CD4-positive, alpha-beta T cell treated with Interleukin-17A for 1 hour (primary cell): ENCODE results near the gene FOXC1.

Experiments
- DNase-seq: peaks from one replicate; pipeline ENCODE4 v3.0.0-alpha.2; 2020

Gene FOXC1

DNA sequence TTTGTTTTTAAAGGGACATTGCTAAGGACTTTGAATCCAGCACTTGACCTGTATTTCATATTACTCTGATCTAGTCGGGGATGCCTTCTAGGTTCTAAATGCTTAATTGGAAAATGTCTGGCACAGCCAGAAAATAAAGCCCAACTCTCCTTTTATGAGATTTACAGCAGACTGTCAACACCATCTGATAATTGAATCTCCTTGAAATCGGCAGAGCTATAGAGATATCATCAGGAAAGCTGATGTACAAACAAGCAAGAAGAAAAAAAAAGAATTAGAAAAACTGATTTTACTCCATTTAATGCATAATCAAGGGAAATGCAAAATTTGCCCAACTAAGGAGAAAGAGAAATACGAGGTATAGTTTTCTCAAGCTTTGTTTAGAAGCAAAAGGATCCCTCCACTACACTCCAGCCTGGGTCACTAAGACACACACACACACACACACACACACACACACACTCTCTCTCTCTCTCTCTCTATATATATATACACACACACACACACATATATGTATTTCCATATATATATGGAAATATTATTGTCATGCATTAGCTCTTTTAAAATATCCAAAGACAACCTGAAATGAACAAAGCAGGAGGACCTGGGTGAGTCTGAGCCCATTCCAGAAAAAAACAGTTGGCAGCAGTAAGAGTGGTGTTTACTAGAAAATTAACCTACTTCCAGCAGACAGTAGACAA lies 9.5 kb upstream of the FOXC1 start:
- no peak for DNase-seq

DNA sequence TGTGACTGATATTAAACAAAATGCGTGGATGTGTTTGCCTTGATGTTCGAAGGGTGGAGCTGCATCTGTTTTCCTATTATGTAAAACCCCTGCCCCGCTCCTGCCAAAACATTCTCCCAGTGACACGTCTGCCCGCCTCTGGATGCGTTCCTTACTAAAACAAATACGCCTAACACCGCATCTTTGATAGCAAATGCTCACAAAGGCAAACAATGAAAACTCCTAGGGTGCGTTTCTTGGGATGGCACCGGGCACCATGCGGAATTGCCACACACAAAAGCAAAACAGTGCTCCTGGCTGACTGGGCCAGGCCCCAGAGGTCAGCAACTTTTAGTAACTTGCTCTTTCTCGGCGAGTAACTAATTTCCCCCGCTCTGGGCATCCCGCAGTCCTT lies 9.0 kb upstream of the FOXC1 start:
- DNase-seq, result no peak

DNA sequence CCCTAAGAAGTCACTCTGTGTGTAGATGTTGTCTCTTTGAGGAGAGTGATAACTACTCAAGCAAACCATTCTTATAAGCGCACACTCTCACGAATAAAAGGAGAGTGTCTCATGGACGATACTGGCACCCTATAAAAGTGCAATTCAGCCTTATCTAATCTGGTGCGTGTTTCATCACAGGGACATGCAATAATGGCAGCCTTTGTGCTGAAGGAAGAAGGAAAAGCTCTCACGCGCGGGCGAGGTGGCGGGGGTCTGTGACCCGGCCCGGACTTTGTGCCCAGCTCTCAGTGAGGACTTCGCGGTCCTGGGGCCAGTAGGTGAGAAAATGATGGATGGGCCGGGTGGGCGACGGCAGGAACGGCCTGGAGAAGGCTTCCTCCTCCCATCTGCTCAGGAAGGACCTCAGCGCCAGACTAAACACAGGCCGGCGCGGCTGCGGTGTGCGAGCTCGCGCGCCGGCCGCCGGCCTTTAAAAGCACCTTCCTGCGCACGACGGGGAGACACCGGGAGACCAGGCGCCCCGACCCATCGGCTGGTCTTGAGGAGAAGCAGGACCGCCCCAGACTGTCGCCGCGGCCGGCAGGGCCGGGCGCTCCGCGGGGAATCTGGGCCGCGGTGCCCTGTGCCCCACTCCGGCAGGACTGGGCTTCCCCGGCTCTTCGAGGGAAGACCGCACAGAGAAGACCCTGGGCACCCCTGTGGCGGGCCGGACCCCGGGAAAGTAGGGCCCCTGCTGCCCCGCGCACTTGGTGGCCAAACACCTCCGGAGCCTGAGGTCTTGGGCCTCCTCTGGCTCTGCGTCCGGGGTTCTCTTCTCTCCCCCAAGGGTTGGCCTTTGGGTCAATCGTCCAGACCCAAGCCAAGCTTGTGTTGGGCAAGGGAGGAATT lies 8.3 kb upstream of the FOXC1 start:
- DNase-seq, result no peak

DNA sequence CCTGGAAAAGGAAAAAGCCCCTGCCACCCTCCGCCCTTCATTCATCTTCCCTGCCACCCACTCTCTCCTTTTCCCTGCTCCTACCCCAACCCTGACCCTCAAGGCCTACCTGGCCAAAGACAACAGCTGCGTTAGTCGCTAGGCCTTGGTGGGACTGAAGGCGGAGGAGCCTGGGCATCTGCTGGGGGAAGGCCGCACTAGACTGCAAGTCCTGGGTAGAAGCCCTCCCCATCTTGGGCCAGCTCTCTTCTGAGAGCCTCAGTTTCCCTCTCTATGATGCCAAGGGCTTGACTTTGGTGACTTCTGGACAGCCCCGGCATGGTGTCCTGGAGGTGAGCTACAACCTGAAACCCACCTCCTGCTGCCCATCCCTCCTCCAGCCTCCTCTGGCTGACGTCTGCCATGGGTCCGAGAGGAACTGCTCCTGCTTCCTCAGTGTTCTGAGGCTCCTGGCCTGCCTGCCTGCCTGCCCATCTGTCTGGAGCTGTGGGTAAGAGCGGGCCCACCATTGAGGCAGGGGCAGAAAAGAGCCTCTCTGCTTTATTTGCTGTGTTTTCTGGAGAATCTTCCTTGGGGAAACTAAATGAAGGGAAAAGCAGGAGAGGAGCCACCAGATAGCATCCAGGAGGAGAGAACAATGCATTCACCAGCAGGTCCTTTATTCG lies 7.5 kb upstream of the FOXC1 start:
- no peak for DNase-seq

DNA sequence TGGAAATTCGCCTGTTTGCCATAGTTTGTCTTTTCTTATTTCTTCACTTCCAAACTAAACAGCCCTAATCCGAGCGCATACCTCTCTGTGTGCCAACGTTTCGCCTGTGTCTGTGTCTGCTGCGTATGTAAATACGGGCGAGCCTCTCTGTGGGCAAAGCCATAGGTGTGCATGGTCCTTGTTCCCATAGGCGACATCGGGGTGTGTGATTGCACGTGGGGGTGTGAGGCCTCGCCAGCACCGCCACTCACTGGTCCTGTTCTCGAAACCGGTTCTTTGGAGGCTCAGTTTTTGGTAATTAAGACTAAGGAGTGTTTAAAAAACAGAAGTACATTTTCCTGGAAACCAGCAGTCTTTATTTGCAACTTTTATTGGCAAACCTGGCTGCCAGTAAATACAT lies 6.0 kb upstream of the FOXC1 start:
- no peak for DNase-seq

DNA sequence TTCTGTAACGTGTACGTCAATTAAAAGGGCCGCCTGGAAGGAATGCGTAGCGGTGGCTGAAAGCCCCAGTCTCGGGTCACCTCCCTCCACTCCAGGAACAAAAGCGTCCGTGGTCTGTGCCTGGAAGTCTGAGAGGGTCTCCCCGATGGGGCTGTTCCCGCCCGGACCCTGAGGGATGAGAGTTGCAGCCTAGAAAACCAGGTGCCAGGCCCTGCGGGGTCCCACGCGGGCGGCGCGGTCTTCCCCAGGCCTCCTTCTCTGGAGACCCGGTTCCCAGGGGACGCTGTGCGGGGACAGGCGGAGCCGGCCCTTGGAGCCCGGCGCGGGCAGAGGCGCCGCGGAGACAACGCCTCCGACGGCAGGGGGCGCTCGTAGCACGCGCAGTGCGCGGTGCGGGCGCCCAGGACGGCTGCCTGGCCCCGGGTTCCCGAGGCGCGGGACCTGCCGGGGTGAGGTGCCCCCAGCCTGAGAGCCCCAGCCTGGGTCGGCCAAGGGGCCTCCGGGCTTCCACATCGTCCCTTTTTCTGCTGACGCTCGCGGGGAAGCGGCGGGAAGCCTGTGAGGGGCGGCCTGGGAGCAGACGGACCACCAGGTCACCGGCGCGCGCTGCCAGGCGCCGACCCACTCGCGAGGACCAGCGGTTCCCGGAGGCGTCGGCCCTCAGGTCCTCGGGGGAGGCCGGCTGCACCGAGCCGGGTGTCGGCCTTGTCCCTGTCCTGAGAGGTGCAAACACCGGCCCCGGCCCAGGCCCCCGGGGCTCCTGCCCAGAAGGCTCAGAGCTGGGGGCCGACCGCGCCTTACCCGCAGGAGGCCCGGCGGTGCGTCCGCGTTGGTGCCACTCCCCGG lies 5.3 kb upstream of the FOXC1 start:
- peak; percentile 51 for DNase-seq

DNA sequence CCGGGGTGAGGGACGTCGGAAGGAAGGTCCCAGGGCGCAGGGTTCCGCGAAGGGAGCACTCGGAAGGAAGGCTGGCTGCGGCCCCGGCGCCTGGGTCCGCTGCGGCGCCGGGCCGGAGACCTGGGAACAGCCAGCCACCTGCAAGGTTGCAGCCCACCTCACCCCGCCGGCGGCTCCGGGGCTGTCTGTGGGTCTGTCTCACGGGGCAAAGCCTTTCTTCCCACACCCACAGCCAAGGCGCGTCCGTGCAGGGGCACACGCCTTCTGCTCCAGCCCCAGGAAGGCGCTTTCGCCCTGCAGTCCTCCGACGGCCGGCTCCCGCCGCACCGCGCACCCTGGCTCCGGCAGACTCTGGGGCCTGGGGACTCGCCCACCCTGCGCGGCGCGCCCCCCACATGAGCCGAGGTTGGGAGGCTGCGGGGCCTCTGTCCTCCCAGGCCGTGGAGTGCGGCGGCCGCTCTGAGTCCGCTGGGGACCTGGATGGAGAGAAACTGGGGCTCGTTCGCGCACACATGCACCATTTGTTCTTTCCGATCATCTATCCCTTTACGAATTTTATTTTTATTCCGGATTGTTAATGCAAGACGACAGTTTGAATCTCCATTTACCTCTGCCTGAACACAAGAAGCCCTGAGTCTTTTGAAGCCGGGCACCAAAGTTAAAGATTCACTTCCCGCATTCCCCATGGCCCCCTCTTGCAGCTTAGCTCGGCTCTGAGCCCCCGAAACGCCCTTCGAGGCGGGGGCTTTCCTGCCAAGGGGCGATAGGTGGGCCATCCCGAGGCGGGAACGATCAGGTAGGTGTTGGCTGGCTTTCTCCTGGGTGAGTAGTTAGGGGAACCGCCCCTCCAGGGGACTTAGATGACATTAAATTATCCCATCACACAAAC lies 4.5 kb upstream of the FOXC1 start:
- no peak for DNase-seq

DNA sequence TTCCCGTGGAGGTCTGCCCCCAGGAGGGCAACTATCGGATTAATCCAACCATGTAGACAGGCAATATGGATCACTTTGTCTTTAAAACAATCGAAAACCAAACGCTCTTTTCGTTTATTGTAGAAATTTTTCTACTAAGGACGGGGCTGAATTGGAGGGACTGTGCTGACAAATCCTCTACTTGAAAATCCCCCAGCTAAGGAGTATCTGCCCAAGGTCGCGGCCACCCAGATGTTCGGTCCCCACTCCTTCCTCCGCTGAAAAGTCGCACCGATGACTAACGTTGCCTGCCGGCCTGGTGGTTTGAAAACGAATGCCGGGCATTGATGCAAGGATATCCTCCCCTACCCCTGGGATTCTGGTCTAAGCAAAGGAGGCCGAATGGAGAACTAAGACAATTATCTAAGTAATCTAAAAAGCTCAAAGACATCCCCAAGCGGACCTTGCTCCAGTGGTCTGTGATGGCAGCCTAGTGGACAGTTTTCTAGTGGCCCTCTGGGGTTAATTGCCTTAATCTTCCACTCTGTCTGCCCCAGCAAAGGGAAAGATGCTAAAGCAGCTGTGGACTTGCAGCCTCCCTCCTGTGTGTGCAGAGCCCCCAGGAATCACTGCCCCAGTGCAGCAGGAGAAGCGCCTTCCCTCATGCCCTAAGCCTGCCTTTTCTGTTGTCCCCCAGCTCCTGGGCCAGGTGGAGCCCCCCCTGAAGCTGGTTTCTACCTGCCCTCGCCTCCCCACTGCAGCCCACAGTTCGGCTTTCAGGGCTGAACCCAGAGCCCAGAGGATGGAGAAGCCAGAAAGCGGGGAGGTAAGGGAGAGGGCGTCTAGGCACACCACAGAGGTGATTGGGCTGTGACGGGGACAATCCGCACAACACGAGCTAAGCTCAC lies 3.6 kb upstream of the FOXC1 start:
- no peak for DNase-seq

DNA sequence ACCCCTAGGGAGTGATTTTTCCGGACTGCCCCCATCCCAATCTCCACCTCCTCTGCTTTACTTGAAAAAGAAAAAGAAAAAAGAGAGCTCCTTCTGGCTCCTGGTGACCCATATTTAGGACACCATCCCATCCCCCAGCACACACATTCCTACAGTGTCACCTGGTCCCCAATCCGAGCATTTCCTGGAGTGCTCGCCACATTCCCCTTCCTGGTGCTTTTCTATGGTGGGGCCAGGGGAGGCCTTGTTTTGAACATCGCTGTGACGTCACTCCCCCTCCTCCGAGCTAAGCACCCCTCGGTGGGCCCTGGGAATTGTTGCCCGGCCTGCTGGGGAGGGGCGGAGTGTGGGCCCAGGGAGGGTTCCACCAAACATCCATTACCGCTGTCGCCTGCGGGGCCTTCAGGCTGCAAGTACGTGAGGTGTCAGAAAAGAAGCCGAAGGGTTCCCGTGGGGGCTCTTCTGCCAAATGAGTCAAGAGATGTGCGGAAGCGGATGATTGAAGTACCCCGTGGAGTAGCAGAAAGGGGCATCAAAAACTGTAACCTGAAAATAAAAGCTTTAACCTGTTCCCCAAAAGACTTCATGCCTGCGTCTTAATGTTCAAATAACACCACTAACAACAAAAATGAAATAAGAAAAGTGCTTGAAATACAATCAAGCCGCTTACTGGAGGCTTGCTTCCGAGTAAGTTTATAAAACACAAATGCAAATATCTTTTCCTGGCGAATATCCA lies 2.8 kb upstream of the FOXC1 start:
- no peak for DNase-seq

DNA sequence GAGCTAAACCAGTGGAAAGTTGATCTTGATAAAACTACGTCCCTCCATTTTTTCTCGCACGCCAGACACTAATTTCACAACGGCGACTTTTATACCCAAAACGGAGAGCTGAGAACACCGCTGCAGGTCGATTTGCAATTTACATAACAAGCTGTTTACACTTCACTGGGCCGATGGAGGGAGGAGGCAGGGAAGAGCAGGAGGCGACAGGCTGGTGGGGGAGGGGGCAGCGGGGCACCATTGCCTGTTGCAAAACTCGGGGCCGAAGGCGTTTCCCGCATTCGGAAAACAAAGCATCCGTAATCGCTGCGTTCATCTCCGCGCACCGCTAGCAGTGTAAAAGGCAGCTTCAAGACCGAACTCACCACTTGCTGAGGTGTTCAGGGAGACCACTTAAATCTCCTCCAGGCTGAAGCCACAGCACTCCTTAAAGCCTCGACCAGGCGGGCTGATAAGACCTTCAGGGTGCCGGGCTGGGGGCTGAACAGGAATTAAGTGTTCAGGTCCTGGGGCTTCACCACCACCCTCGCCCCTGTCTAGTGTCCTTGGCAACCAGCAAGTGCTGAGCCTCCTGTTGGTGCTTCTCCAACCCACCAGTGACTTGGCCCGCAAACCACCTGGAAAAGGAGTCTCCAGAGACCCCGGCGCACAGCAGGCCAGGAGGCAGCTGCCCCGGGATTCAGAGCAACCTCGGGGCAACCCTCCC lies 2.0 kb upstream of the FOXC1 start:
- DNase-seq, result no peak

DNA sequence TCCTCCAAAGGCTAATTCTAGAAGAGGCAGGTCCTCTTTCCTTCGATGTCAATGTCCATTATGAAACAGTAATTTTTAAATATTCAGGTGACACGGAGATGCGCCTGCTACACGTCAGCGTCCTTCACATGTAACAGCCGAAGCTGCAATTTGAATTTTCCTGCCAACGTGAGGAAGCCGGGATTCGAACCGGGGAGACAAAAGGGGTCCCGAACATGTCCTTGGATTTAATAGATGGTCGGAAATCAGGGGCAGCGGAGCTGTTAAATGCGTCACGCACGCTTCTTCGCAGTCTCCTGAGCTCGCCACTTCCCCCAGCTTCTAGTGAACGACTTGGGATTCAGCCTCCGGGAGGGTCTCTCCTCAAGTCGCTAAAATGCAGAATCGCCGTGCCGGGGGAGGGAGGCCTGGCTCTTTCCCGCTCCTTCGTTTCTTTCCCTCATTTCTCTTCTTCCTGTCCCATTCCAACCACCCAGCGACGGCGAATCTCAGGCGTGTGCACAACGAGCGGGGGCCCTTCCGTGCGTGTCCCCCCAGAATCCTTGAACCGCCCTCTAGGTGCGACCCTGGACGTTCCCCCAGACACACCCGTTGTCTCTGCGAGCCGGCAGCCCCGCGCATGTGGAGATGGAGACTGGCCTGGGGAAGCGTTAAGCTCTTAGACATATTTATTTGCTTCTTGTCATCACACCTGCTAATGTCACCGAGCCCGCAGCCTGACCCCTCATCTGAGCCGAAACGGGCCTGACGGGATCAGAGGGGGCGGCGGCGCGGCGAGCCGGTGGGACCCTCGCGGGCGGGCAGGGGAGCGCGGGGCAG lies 1.3 kb upstream of the FOXC1 start:
- no peak for DNase-seq

DNA sequence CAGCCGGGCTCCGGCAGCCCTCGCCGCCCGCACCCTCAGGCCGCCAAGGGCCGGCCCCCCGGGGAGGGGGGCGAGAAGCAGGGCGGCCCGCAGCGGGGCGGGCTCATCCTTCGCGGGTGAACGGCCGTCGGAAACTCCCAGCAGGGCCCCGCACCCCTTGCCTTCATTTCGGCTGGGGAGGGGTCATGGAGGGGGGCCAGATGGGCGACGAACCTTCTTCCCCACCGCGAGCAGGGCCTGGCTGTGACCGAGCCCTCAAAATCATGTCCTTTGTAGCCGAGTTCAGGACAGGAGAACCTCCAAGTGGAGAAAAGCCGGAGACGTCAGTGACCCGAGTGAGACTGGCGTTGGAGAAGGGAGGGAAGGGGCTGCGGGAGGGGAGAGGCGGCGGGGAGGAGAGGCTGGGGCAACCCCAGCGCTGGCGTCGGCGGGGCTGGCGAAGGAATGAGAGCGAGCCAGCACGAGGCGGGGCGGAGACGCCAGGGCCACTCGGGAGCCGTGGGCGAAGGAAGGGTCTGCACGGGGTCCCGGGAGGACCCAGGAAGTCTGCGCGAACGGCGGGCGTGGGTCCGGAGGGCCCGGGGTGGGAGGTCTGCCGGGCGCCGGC lies 571 bp upstream of the FOXC1 start:
- DNase-seq, result no peak

DNA sequence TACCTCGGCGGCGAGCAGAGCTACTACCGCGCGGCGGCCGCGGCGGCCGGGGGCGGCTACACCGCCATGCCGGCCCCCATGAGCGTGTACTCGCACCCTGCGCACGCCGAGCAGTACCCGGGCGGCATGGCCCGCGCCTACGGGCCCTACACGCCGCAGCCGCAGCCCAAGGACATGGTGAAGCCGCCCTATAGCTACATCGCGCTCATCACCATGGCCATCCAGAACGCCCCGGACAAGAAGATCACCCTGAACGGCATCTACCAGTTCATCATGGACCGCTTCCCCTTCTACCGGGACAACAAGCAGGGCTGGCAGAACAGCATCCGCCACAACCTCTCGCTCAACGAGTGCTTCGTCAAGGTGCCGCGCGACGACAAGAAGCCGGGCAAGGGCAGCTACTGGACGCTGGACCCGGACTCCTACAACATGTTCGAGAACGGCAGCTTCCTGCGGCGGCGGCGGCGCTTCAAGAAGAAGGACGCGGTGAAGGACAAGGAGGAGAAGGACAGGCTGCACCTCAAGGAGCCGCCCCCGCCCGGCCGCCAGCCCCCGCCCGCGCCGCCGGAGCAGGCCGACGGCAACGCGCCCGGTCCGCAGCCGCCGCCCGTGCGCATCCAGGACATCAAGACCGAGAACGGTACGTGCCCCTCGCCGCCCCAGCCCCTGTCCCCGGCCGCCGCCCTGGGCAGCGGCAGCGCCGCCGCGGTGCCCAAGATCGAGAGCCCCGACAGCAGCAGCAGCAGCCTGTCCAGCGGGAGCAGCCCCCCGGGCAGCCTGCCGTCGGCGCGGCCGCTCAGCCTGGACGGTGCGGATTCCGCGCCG lies 994 bp downstream of the FOXC1 start:
- DNase-seq, result no peak

DNA sequence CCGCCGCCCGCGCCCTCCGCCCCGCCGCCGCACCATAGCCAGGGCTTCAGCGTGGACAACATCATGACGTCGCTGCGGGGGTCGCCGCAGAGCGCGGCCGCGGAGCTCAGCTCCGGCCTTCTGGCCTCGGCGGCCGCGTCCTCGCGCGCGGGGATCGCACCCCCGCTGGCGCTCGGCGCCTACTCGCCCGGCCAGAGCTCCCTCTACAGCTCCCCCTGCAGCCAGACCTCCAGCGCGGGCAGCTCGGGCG lies 1.5 kb downstream of the FOXC1 start:
- DNase-seq, result no peak

DNA sequence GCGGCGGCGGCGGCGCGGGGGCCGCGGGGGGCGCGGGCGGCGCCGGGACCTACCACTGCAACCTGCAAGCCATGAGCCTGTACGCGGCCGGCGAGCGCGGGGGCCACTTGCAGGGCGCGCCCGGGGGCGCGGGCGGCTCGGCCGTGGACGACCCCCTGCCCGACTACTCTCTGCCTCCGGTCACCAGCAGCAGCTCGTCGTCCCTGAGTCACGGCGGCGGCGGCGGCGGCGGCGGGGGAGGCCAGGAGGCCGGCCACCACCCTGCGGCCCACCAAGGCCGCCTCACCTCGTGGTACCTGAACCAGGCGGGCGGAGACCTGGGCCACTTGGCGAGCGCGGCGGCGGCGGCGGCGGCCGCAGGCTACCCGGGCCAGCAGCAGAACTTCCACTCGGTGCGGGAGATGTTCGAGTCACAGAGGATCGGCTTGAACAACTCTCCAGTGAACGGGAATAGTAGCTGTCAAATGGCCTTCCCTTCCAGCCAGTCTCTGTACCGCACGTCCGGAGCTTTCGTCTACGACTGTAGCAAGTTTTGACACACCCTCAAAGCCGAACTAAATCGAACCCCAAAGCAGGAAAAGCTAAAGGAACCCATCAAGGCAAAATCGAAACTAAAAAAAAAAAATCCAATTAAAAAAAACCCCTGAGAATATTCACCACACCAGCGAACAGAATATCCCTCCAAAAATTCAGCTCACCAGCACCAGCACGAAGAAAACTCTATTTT lies 2.0 kb downstream of the FOXC1 start:
- DNase-seq, result no peak

DNA sequence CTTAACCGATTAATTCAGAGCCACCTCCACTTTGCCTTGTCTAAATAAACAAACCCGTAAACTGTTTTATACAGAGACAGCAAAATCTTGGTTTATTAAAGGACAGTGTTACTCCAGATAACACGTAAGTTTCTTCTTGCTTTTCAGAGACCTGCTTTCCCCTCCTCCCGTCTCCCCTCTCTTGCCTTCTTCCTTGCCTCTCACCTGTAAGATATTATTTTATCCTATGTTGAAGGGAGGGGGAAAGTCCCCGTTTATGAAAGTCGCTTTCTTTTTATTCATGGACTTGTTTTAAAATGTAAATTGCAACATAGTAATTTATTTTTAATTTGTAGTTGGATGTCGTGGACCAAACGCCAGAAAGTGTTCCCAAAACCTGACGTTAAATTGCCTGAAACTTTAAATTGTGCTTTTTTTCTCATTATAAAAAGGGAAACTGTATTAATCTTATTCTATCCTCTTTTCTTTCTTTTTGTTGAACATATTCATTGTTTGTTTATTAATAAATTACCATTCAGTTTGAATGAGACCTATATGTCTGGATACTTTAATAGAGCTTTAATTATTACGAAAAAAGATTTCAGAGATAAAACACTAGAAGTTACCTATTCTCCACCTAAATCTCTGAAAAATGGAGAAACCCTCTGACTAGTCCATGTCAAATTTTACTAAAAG lies 2.7 kb downstream of the FOXC1 start:
- DNase-seq, result no peak
